Measurements from ENCODE around the gene STXBP5. TPM values are rescaled to one million over a fixed set of nuclear protein-coding genes. Genes with fewer than 3 reads are reported as not detected.

STXBP5 gene
- total RNA-seq, 4 donors from 2014 or later: 15.6 to 41.3 (median 20.4) TPM

DNA sequence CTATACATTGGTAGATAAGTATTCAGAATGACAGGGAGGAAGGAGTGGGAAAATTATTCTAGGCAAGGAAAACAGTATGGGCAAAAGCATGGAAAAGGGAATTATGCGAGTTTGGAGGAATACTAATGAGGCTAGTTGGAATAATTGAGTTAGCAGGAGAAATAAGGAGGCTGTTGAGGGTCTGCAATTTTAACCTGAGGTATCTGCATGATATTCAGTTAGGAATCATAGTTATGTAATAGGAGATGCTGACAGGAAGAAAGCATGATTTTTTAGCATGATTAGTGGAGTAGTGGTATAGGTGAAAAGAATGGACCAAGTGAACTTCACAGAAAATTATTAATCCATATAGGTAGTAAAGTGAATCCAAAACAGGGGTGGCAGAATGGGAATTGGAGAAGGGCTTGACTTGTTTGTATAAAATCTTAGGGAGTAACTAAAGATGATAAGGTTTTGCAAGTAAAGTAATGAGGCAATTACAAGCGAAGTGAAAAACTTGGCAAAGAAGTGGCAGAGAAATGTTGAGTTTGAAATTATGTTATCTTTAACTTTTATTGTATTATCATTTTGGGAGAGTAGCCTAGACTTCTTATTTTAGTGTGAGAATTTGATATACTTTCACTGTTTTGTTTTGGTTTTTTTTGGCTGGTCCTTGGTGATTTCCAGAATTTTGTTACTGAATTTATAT is 5.7 kb downstream of the STXBP5 start:
- Histone ChIP-seq H3K9me3 (no peaks in the 10 kb centered on the region), H3K27me3 (no peaks in the 10 kb centered on the region), H3K4me1 (peaks cover 41 to 55% of the 10 kb centered on the region in 2 donors), H3K27ac (peak overlapping the region in 1 of 4 donors; percentile 96), H3K4me3 (no peak overlapping the region), H3K36me3 (no peaks in the 10 kb centered on the region)
- no peak for ATAC-seq
- intact Hi-C loops (cut with DNase I; ENCODE audit: low total_unique reads) (no loop called here), in situ Hi-C loops (cut with MboI; ENCODE audit: low sequenced_read_pairs in 4 of 4) (loop anchor here in 1 of 4 donors (25.0 kb wide), 1 partner anchor 1398 kb away; the partner anchor contains the start of gene FBXO30)
- DNase-seq: no peak
- TF ChIP-seq, protein P1, sequence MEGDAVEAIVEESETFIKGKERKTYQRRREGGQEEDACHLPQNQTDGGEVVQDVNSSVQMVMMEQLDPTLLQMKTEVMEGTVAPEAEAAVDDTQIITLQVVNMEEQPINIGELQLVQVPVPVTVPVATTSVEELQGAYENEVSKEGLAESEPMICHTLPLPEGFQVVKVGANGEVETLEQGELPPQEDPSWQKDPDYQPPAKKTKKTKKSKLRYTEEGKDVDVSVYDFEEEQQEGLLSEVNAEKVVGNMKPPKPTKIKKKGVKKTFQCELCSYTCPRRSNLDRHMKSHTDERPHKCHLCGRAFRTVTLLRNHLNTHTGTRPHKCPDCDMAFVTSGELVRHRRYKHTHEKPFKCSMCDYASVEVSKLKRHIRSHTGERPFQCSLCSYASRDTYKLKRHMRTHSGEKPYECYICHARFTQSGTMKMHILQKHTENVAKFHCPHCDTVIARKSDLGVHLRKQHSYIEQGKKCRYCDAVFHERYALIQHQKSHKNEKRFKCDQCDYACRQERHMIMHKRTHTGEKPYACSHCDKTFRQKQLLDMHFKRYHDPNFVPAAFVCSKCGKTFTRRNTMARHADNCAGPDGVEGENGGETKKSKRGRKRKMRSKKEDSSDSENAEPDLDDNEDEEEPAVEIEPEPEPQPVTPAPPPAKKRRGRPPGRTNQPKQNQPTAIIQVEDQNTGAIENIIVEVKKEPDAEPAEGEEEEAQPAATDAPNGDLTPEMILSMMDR (IDR thresholded peaks at IDR 0.05 in 4 of 5, conservative IDR thresholded peaks at IDR 0.05 in 1 of 5): no peak

DNA sequence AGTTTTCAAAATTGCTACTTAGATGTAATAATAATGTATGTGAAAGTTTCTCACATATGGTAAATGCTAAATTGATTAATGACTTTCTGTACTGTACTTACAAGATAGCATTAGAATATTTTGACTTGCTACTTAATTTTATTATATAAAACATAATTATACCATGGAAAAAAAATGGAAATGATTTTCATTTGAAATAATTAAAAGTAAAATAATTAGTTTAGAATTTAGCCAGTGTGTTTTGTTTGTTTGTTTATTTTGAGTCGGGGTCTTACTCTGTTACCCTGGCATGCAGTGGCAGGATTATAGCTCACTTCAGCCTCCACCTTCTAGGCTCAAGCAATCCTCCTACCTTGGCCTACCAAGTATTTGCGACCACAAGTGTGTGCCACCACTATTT is 7.1 kb downstream of the STXBP5 start:
- intact Hi-C loops (cut with DNase I; ENCODE audit: low total_unique reads): no loop called here
- H3K27ac ChIP-seq: no peak overlapping the region
- DNase-seq (no peak), ATAC-seq (no peak)
- H3K4me3 ChIP-seq: no peak overlapping the region
- TF ChIP-seq POLR2A (IDR thresholded peaks at IDR 0.05): no peak
- TF ChIP-seq, protein P1 (IDR thresholded peaks at IDR 0.05 in 4 of 5, conservative IDR thresholded peaks at IDR 0.05 in 1 of 5): no peak
- H3K27me3 ChIP-seq: no peaks in the 10 kb centered on the region
- no peaks in the 10 kb centered on the region for H3K9me3 ChIP-seq
- peaks cover 32 to 47% of the 10 kb centered on the region in 2 donors for H3K4me1 ChIP-seq
- H3K36me3 ChIP-seq: no peaks in the 10 kb centered on the region
- in situ Hi-C loops (cut with MboI; ENCODE audit: low sequenced_read_pairs in 4 of 4): loop anchor here in 1 of 4 donors (25.0 kb wide), 1 partner anchor 1399 kb away; the partner anchor contains the start of gene FBXO30

DNA sequence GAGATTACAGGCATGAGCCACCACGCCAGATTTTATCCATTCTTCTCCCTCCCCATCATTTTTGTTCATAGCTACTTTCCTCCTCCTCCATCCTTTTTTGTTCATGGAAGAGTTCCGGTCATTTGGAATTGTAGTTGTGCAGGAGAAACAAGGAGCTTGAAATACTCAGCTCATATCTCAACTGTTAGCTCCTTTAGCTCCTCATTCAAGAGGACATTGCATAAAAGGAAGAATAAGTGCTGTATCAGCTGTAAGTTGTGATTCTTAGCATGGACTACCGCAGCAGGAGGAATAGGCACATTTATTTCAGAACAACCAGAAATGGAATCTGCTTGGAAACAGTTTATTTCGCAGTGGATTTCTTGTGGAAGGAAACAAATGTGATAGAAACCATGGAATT is 7.6 kb downstream of the STXBP5 start:
- in situ Hi-C loops (cut with MboI; ENCODE audit: low sequenced_read_pairs in 4 of 4): loop anchor here in 1 of 4 donors (25.0 kb wide), 1 partner anchor 1400 kb away; the partner anchor contains the start of gene FBXO30
- intact Hi-C loops (cut with DNase I; ENCODE audit: low total_unique reads): no loop called here
- TF ChIP-seq, protein P1 (IDR thresholded peaks at IDR 0.05 in 4 of 5, conservative IDR thresholded peaks at IDR 0.05 in 1 of 5): no peak
- no peak for TF ChIP-seq POLR2A (IDR thresholded peaks at IDR 0.05)
- no peak for DNase-seq
- peaks cover 27 to 42% of the 10 kb centered on the region in 2 donors for H3K4me1 ChIP-seq
- H3K4me3 ChIP-seq: no peak overlapping the region
- ATAC-seq: no peak
- H3K27ac ChIP-seq: peak overlapping the region in 1 of 4 donors; percentile 22
- H3K27me3 ChIP-seq: no peaks in the 10 kb centered on the region
- H3K9me3 ChIP-seq: no peaks in the 10 kb centered on the region
- no peaks in the 10 kb centered on the region for H3K36me3 ChIP-seq

DNA sequence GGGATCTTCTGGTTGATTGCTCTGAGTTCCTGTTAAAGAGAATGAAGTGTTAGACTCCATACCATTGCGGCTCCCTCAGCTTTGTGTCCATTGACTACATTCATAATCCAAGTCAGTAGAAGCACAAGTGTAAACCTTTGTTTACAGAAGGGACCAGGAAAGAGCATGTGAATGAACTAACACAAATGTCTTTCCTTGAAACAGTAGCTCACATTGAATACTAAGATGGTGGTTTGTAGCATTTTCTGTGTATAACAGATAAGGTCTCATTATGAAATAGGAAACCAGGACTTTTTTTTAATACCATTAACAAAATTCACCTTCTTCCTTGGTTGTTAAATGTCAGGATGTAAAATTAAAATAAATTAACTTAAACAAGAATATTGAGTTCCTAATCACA is 8.4 kb downstream of the STXBP5 start:
- Histone ChIP-seq H3K4me3 (no peak overlapping the region), H3K27ac (peak overlapping the region in 2 of 4 donors; percentile 16 to 22), H3K27me3 (no peaks in the 10 kb centered on the region), H3K9me3 (no peaks in the 10 kb centered on the region), H3K36me3 (no peaks in the 10 kb centered on the region), H3K4me1 (peaks cover 26 to 41% of the 10 kb centered on the region in 2 donors)
- intact Hi-C loops (cut with DNase I; ENCODE audit: low total_unique reads) (no loop called here), in situ Hi-C loops (cut with MboI; ENCODE audit: low sequenced_read_pairs in 4 of 4) (loop anchor here in 1 of 4 donors (25.0 kb wide), 1 partner anchor 1400 kb away; the partner anchor contains the start of gene FBXO30)
- ATAC-seq (no peak), DNase-seq (no peak)
- TF ChIP-seq POLR2A (IDR thresholded peaks at IDR 0.05): no peak
- TF ChIP-seq, protein P1 (IDR thresholded peaks at IDR 0.05 in 4 of 5, conservative IDR thresholded peaks at IDR 0.05 in 1 of 5): no peak
